Measurements from ENCODE around the gene CD86. TPM values are rescaled to one million over a fixed set of nuclear protein-coding genes. Genes with fewer than 3 reads are reported as not detected.

The CD86 gene
- total RNA-seq, 1 donor: not detected

GRCh38 chr3:122074621-122075265 is 19.6 kb downstream of the CD86 start:
- H4K20me1 ChIP-seq (ENCODE audit: insufficient read depth, low read length): no peaks in the 10 kb centered on the region
- no peak overlapping the region for H3K4me3 ChIP-seq (ENCODE audit: insufficient read depth, low read length)
- no peaks in the 10 kb centered on the region for H3K4me1 ChIP-seq (ENCODE audit: insufficient read depth, low read length)
- peak overlapping the region; percentile 57 for H2AFZ ChIP-seq (ENCODE audit: low read length)
- peaks cover 4% of the 10 kb centered on the region for H3K27me3 ChIP-seq (ENCODE audit: insufficient read depth, low read length)
- H3K27ac ChIP-seq (ENCODE audit: low read depth, low read length): no peak overlapping the region
- no peaks in the 10 kb centered on the region for H3K9me3 ChIP-seq (ENCODE audit: low read depth, low read length)
- H3K4me2 ChIP-seq (ENCODE audit: insufficient read depth, low read length): no peak overlapping the region
- H3K36me3 ChIP-seq (ENCODE audit: insufficient read depth, low read length): no peaks in the 10 kb centered on the region
- no peaks in the 10 kb centered on the region for H3K79me2 ChIP-seq (ENCODE audit: insufficient read depth, low read length)
- no peak for TF ChIP-seq CTCF (IDR thresholded peaks at IDR 0.05; ENCODE audit: extremely low read depth, low read depth, low read length)
- DNase-seq (ENCODE audit: insufficient read length, low spot score, missing footprints): no peak

- Histone ChIP-seq H4K20me1 (ENCODE audit: insufficient read depth, low read length) (no peaks in the 10 kb centered on the region), H3K4me1 (ENCODE audit: insufficient read depth, low read length) (no peaks in the 10 kb centered on the region), H2AFZ (ENCODE audit: low read length) (no peak overlapping the region), H3K9me3 (ENCODE audit: low read depth, low read length) (no peaks in the 10 kb centered on the region), H3K4me3 (ENCODE audit: insufficient read depth, low read length) (no peak overlapping the region), H3K36me3 (ENCODE audit: insufficient read depth, low read length) (no peaks in the 10 kb centered on the region), H3K79me2 (ENCODE audit: insufficient read depth, low read length) (no peaks in the 10 kb centered on the region), H3K4me2 (ENCODE audit: insufficient read depth, low read length) (no peak overlapping the region), H3K27ac (ENCODE audit: low read depth, low read length) (no peak overlapping the region), H3K27me3 (ENCODE audit: insufficient read depth, low read length) (peaks cover 4% of the 10 kb centered on the region)
- no peak for DNase-seq (ENCODE audit: insufficient read length, low spot score, missing footprints)
- no peak for TF ChIP-seq CTCF (IDR thresholded peaks at IDR 0.05; ENCODE audit: extremely low read depth, low read depth, low read length)
Observed at GRCh38 chr3:122076491-122077292, 21.5 kb downstream of the CD86 start.

GRCh38 chr3:122077293-122078234 is 22.4 kb downstream of the CD86 start:
- H3K27ac ChIP-seq (ENCODE audit: low read depth, low read length): no peak overlapping the region
- H3K79me2 ChIP-seq (ENCODE audit: insufficient read depth, low read length): no peaks in the 10 kb centered on the region
- H3K4me1 ChIP-seq (ENCODE audit: insufficient read depth, low read length): no peaks in the 10 kb centered on the region
- no peak overlapping the region for H3K4me2 ChIP-seq (ENCODE audit: insufficient read depth, low read length)
- no peaks in the 10 kb centered on the region for H4K20me1 ChIP-seq (ENCODE audit: insufficient read depth, low read length)
- H3K4me3 ChIP-seq (ENCODE audit: insufficient read depth, low read length): no peak overlapping the region
- H3K9me3 ChIP-seq (ENCODE audit: low read depth, low read length): no peaks in the 10 kb centered on the region
- H2AFZ ChIP-seq (ENCODE audit: low read length): no peak overlapping the region
- peak; percentile 2 for DNase-seq (ENCODE audit: insufficient read length, low spot score, missing footprints)
- TF ChIP-seq CTCF (IDR thresholded peaks at IDR 0.05; ENCODE audit: extremely low read depth, low read depth, low read length): no peak
- no peaks in the 10 kb centered on the region for H3K36me3 ChIP-seq (ENCODE audit: insufficient read depth, low read length)
- peaks cover 4% of the 10 kb centered on the region for H3K27me3 ChIP-seq (ENCODE audit: insufficient read depth, low read length)
